ENCODE measurements around the gene NRCAM. TPM values are rescaled to one million over a fixed set of nuclear protein-coding genes. Genes with fewer than 3 reads are reported as not detected.

Gene NRCAM
- total RNA-seq, 1 experiment from 2014 or later, result 2.7 TPM

- TF ChIP-seq, protein P1, sequence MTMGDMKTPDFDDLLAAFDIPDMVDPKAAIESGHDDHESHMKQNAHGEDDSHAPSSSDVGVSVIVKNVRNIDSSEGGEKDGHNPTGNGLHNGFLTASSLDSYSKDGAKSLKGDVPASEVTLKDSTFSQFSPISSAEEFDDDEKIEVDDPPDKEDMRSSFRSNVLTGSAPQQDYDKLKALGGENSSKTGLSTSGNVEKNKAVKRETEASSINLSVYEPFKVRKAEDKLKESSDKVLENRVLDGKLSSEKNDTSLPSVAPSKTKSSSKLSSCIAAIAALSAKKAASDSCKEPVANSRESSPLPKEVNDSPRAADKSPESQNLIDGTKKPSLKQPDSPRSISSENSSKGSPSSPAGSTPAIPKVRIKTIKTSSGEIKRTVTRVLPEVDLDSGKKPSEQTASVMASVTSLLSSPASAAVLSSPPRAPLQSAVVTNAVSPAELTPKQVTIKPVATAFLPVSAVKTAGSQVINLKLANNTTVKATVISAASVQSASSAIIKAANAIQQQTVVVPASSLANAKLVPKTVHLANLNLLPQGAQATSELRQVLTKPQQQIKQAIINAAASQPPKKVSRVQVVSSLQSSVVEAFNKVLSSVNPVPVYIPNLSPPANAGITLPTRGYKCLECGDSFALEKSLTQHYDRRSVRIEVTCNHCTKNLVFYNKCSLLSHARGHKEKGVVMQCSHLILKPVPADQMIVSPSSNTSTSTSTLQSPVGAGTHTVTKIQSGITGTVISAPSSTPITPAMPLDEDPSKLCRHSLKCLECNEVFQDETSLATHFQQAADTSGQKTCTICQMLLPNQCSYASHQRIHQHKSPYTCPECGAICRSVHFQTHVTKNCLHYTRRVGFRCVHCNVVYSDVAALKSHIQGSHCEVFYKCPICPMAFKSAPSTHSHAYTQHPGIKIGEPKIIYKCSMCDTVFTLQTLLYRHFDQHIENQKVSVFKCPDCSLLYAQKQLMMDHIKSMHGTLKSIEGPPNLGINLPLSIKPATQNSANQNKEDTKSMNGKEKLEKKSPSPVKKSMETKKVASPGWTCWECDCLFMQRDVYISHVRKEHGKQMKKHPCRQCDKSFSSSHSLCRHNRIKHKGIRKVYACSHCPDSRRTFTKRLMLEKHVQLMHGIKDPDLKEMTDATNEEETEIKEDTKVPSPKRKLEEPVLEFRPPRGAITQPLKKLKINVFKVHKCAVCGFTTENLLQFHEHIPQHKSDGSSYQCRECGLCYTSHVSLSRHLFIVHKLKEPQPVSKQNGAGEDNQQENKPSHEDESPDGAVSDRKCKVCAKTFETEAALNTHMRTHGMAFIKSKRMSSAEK (CRISPR knock-in tag; IDR thresholded peaks at IDR 0.05; ENCODE audit: borderline replicate concordance), result no peak
- no peak for TF ChIP-seq TP53 (CRISPR knock-in tag; IDR thresholded peaks at IDR 0.05)
- TF ChIP-seq SOX15 (CRISPR knock-in tag; IDR thresholded peaks at IDR 0.05), result no peak
- no peak for TF ChIP-seq SP1 (CRISPR knock-in tag; conservative IDR thresholded peaks at IDR 0.05)
- TF ChIP-seq, protein P2, sequence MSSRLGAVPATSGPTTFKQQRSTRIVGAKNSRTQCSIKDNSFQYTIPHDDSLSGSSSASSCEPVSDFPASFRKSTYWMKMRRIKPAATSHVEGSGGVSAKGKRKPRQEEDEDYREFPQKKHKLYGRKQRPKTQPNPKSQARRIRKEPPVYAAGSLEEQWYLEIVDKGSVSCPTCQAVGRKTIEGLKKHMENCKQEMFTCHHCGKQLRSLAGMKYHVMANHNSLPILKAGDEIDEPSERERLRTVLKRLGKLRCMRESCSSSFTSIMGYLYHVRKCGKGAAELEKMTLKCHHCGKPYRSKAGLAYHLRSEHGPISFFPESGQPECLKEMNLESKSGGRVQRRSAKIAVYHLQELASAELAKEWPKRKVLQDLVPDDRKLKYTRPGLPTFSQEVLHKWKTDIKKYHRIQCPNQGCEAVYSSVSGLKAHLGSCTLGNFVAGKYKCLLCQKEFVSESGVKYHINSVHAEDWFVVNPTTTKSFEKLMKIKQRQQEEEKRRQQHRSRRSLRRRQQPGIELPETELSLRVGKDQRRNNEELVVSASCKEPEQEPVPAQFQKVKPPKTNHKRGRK (CRISPR knock-in tag; IDR thresholded peaks at IDR 0.05; ENCODE audit: borderline replicate concordance), result no peak
- no peak for TF ChIP-seq OVOL2 (CRISPR knock-in tag; IDR thresholded peaks at IDR 0.05; ENCODE audit: borderline replicate concordance)
- no peak for TF ChIP-seq SMAD4 (CRISPR knock-in tag; IDR thresholded peaks at IDR 0.05)
- TF ChIP-seq HMGXB4 (CRISPR knock-in tag; IDR thresholded peaks at IDR 0.05), result no peak
- TF ChIP-seq ZBTB43 (CRISPR knock-in tag; IDR thresholded peaks at IDR 0.05), result no peak
- TF ChIP-seq CREM (CRISPR knock-in tag; IDR thresholded peaks at IDR 0.05), result no peak
These were observed 37.3 kb downstream of the NRCAM start (continued) for GRCh38 chr7:108418946-108419345.

- TF ChIP-seq ZNF138 (CRISPR knock-in tag; conservative IDR thresholded peaks at IDR 0.05) (no peak), E2F5 (CRISPR knock-in tag; IDR thresholded peaks at IDR 0.05) (no peak), ATF1 (CRISPR knock-in tag; IDR thresholded peaks at IDR 0.05) (no peak), NFATC4 (CRISPR knock-in tag; IDR thresholded peaks at IDR 0.05) (no peak), ZNF219 (CRISPR knock-in tag; IDR thresholded peaks at IDR 0.05; ENCODE audit: borderline replicate concordance) (no peak)
- no peak overlapping the region for H3K4me3 Mint-ChIP-seq
- no peaks in the 10 kb centered on the region for H3K9me3 Mint-ChIP-seq
- no peak for DNase-seq (ENCODE audit: low spot score)
- H3K4me1 Mint-ChIP-seq, result peaks cover 16% of the 10 kb centered on the region
- no peak overlapping the region for H3K27ac Mint-ChIP-seq
- no peak for ATAC-seq
- H3K27me3 Mint-ChIP-seq (ENCODE audit: low read depth), result no peaks in the 10 kb centered on the region
- no peaks in the 10 kb centered on the region for H3K36me3 Mint-ChIP-seq
- POLR2A ChIA-PET, result no interaction called here
- CTCF ChIA-PET, result no interaction called here
These were observed 38.3 kb downstream of the NRCAM start for GRCh38 chr7:108417926-108418325.

DNA sequence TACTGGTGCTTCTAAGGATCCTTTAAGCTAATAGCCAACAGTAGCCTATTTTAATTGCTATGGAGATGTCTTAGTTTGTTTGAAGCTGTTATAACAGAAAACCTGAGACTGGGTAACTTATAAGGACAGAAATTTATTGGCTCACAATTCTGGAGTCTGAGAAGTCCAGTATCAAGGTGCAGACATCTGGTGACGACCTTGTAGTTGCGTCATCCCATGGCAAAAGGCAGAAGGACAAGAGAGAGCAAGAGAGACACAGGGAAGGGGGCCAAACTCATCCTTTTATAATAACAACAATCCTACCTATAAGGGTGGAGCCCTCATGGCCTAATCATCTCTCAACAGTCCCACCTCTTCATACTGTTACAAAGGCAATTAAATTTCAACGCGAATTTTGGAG is 39.1 kb downstream of the NRCAM start:
- no peaks in the 10 kb centered on the region for H3K36me3 Mint-ChIP-seq
- H3K27me3 Mint-ChIP-seq (ENCODE audit: low read depth), result no peaks in the 10 kb centered on the region
- ATAC-seq (no peak), DNase-seq (ENCODE audit: low spot score) (no peak)
- CTCF ChIA-PET, result no interaction called here
- no peak for TF ChIP-seq ELF4 (CRISPR knock-in tag; IDR thresholded peaks at IDR 0.05; ENCODE audit: low read depth)
- H3K4me1 Mint-ChIP-seq, result peaks cover 16% of the 10 kb centered on the region
- H3K9me3 Mint-ChIP-seq, result no peaks in the 10 kb centered on the region
- POLR2A ChIA-PET, result no interaction called here
- no peak overlapping the region for H3K27ac Mint-ChIP-seq
- H3K4me3 Mint-ChIP-seq, result no peak overlapping the region
